ENCODE measurements around the gene MAP7. TPM values are rescaled to one million over a fixed set of nuclear protein-coding genes. Genes with fewer than 3 reads are reported as not detected.

Gene MAP7
- total and polyA plus RNA-seq, 2 donors (not counting 3 experiments of a cell fraction or from before 2014, with no cell fraction given) = 0.07 to 0.42 TPM

DNA sequence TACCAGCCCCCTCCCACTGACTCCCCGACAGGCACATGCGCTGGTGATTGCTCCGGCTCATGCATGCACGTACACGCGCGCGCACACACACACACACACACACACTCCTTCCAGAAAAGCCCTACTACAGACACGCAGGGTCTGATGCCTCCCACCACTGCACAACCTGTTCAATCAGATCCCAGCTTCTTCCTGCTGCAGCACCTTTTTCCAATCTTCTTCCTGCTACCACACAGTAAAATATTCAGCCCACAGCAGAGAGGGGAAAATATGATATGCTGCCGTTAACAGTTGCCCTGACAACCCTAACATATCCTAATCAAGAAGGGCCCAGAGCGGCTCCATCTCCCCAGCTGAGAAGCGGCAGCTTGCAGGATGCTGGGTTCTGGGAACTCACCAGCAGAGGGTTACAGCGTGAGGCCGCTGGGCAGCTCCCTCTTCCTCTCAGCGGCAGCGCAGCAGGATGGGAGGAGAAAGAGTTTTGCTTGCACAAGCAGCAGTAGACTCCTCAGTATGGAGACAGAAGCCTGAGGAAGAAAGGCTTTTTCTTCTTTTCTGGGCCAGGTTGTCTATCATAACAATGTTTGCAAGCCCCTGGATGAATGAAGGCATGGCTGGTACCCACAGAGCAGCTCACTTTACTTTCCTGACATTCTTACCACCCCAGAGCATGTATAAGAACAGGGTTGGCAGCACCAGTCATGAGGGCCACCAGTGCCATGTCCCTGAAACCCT, 23.9 kb downstream of the MAP7 start:
- Histone ChIP-seq H3K27ac (ENCODE audit: insufficient read depth, low read depth, low read length) (no peak overlapping the region), H3K27me3 (ENCODE audit: control insufficient read depth in 2 of 2, insufficient read depth in 2 of 2, low read length in 2 of 2) (peaks cover 7 to 14% of the 10 kb centered on the region in 2 experiments), H3K9me1 (replicated peaks; ENCODE audit: control insufficient read depth, extremely low read depth, insufficient read depth, low read length) (no peaks in the 10 kb centered on the region), H3K4me2 (ENCODE audit: insufficient read depth, low read length) (no peak overlapping the region), H4K20me1 (replicated peaks; ENCODE audit: control insufficient read depth, extremely low read depth, insufficient read depth, low read length) (no peaks in the 10 kb centered on the region), H3K4me3 (replicated peaks in 1 of 3; ENCODE audit: insufficient read depth in 1 of 3, low read depth in 1 of 3, low read length in 3 of 3) (no peak overlapping the region), H3K9ac (replicated peaks; ENCODE audit: extremely low read depth, insufficient read depth, low read length) (no peak overlapping the region), H3K36me3 (ENCODE audit: control insufficient read depth in 2 of 2, extremely low read depth in 1 of 2, insufficient read depth in 2 of 2, low read length in 2 of 2) (no peaks in the 10 kb centered on the region), H3K9me3 (replicated peaks; ENCODE audit: control insufficient read depth, insufficient read depth, low read length) (no peaks in the 10 kb centered on the region), H3K4me1 (ENCODE audit: control insufficient read depth, extremely low read depth, insufficient read depth, low read length) (no peaks in the 10 kb centered on the region), H3K79me2 (ENCODE audit: control insufficient read depth, insufficient read depth, low read length) (no peaks in the 10 kb centered on the region), H2AFZ (ENCODE audit: low read depth, low read length) (no peak overlapping the region)
- no TSS peak for BruUV-seq (replicated peaks)
- DNase-seq (ENCODE audit: low read depth, low spot score) = peak; percentile 29
- TF ChIP-seq, protein P1, sequence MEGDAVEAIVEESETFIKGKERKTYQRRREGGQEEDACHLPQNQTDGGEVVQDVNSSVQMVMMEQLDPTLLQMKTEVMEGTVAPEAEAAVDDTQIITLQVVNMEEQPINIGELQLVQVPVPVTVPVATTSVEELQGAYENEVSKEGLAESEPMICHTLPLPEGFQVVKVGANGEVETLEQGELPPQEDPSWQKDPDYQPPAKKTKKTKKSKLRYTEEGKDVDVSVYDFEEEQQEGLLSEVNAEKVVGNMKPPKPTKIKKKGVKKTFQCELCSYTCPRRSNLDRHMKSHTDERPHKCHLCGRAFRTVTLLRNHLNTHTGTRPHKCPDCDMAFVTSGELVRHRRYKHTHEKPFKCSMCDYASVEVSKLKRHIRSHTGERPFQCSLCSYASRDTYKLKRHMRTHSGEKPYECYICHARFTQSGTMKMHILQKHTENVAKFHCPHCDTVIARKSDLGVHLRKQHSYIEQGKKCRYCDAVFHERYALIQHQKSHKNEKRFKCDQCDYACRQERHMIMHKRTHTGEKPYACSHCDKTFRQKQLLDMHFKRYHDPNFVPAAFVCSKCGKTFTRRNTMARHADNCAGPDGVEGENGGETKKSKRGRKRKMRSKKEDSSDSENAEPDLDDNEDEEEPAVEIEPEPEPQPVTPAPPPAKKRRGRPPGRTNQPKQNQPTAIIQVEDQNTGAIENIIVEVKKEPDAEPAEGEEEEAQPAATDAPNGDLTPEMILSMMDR (IDR thresholded peaks at IDR 0.05; ENCODE audit: extremely low read depth in 1 of 2, insufficient read depth in 1 of 2, low read depth in 1 of 2, low read length in 2 of 2) = peak in 1 of 2 donors; percentile 25
- TF ChIP-seq GATA2 (IDR thresholded peaks at IDR 0.05; ENCODE audit: insufficient read depth, insufficient read length, low read depth, low read length) = no peak
- POLR2A ChIA-PET = no interaction called here
- peak; percentile 55 for FAIRE-seq
- CTCF ChIA-PET = interaction anchor here (0.6 to 2.4 kb wide), 9 partner anchors 15 to 487 kb away, joined by 3 to 9 read pairs (median 3); partner anchors contain the start of genes MAP3K5 and MAP7
- intact Hi-C loops (cut with micrococcal nuclease) = no loop called here
- dilution Hi-C loops (cut with MboI; ENCODE audit: extremely low pct_ligation_motif_present, low sequenced_read_pairs) = no loop called here

DNA sequence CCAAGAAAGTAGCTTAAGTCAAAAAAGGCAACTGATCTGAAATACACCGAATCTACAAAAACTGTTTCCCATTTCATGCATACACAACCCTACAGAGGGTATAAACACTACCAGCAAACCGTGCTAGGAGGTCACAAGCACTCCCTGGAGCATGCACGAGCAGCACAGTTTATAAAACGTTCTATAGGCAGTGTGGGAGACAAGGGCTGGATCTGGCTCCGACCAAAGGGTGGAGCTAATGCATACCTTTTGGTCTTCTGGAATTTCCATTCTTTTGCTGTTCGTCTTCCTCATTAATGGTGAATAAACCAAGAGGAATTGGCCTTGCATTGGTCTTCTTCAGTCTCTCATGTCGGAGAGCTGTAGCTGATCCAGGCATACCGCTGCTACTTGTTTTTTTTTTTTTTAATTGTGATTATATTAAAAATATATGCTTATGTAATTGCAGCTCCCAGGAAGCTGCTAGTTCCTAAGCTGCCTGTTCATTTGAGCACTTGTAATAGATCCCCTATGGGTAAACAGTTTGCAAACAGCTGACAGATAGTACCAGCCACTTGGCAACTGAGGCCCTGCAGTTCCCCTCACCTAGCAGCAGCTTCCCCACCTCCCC, 24.5 kb downstream of the MAP7 start:
- POLR2A ChIA-PET = no interaction called here
- no peak for FAIRE-seq
- Histone ChIP-seq H3K4me1 (ENCODE audit: control insufficient read depth, extremely low read depth, insufficient read depth, low read length) (no peaks in the 10 kb centered on the region), H3K4me3 (replicated peaks in 1 of 3; ENCODE audit: insufficient read depth in 1 of 3, low read depth in 1 of 3, low read length in 3 of 3) (no peak overlapping the region), H3K36me3 (ENCODE audit: control insufficient read depth in 2 of 2, extremely low read depth in 1 of 2, insufficient read depth in 2 of 2, low read length in 2 of 2) (no peaks in the 10 kb centered on the region), H3K27me3 (ENCODE audit: control insufficient read depth in 2 of 2, insufficient read depth in 2 of 2, low read length in 2 of 2) (peaks cover 7 to 10% of the 10 kb centered on the region in 2 experiments), H3K27ac (ENCODE audit: insufficient read depth, low read depth, low read length) (no peak overlapping the region), H2AFZ (ENCODE audit: low read depth, low read length) (no peak overlapping the region), H3K9me1 (replicated peaks; ENCODE audit: control insufficient read depth, extremely low read depth, insufficient read depth, low read length) (no peaks in the 10 kb centered on the region), H3K9me3 (replicated peaks; ENCODE audit: control insufficient read depth, insufficient read depth, low read length) (no peaks in the 10 kb centered on the region), H3K4me2 (ENCODE audit: insufficient read depth, low read length) (no peak overlapping the region), H3K9ac (replicated peaks; ENCODE audit: extremely low read depth, insufficient read depth, low read length) (no peak overlapping the region), H4K20me1 (replicated peaks; ENCODE audit: control insufficient read depth, extremely low read depth, insufficient read depth, low read length) (no peaks in the 10 kb centered on the region), H3K79me2 (ENCODE audit: control insufficient read depth, insufficient read depth, low read length) (no peaks in the 10 kb centered on the region)
- no peak for TF ChIP-seq MYC (IDR thresholded peaks at IDR 0.05; ENCODE audit: low read depth, low read length)
- no peak for TF ChIP-seq POLR2AphosphoS5 (IDR thresholded peaks at IDR 0.05; ENCODE audit: insufficient read depth, low read depth, low read length)
- TF ChIP-seq GATA2 (IDR thresholded peaks at IDR 0.05; ENCODE audit: insufficient read depth, insufficient read length, low read depth, low read length) = no peak
- no peak for TF ChIP-seq JUN (IDR thresholded peaks at IDR 0.05; ENCODE audit: borderline replicate concordance, insufficient read depth, insufficient read length, low read depth)
- TF ChIP-seq, protein P1 (IDR thresholded peaks at IDR 0.05; ENCODE audit: extremely low read depth in 1 of 2, insufficient read depth in 1 of 2, low read depth in 1 of 2, low read length in 2 of 2) = no peak
- TF ChIP-seq POLR2A (IDR thresholded peaks at IDR 0.05; ENCODE audit: low read depth, low read length) = no peak
- TF ChIP-seq FOS (IDR thresholded peaks at IDR 0.05; ENCODE audit: borderline replicate concordance, insufficient read depth, low read length) = no peak
- no peak for TF ChIP-seq EZH2 (IDR thresholded peaks at IDR 0.05; ENCODE audit: borderline replicate concordance, low read depth, low read length, severe bottlenecking)
- TF ChIP-seq, protein P2, sequence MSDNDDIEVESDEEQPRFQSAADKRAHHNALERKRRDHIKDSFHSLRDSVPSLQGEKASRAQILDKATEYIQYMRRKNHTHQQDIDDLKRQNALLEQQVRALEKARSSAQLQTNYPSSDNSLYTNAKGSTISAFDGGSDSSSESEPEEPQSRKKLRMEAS (IDR thresholded peaks at IDR 0.05; ENCODE audit: insufficient read depth, insufficient read length) = no peak
- CTCF ChIA-PET = interaction anchor here (0.5 to 2.4 kb wide), 9 partner anchors 16 to 488 kb away, joined by 3 to 9 read pairs (median 3); partner anchors contain the start of genes MAP3K5 and MAP7
- intact Hi-C loops (cut with micrococcal nuclease) (no loop called here), dilution Hi-C loops (cut with MboI; ENCODE audit: extremely low pct_ligation_motif_present, low sequenced_read_pairs) (no loop called here)
- no peak for DNase-seq (ENCODE audit: low read depth, low spot score)
- BruUV-seq (replicated peaks) = no TSS peak
